H1 (cell line): ENCODE data around the gene LANCL2. TPM values are rescaled to one million over a fixed set of nuclear protein-coding genes. Genes with fewer than 3 reads are reported as not detected.
"Not testable (repeated sequence)": the region's sequence is repeated elsewhere in the genome, so short reads cannot be mapped to it uniquely, and the experiment has no call there.

Source experiments
- CTCF ChIA-PET: fragments of 300-600 bp; sonication (Branson Sonifier 250); formaldehyde crosslinking; loops from one replicate; lab custom pipeline; 2021; ENCODE audit not compliant: partially characterized antibody; lab: Charles Lee
- POLR2A ChIA-PET: fragments of 300-600 bp; sonication (Branson Sonifier 250); formaldehyde crosslinking; loops from one replicate; lab custom pipeline; 2021; ENCODE audit warnings: inconsistent platforms; ENCODE audit not compliant: partially characterized antibody; lab: Charles Lee
- DNase-seq, 2 experiments: peaks; one replicate each; pipeline versions ENCODE4 v3.0.0 to v3.0.0-alpha.2; 2010 to 2022; ENCODE audit warnings: low spot score in 2 of 2, low read depth in 1 of 2, mixed read lengths in 1 of 2
- FAIRE-seq: peaks from 2 replicates; lab custom pipeline; 2011; peaks lifted over from hg19 to GRCh38; lab: Jason Lieb, UNC
- H2AFZ ChIP-seq: 2 replicates; pipeline ENCODE4 v1.8.1; 2012; ENCODE audit warnings: low read length, inconsistent platforms
- H2AK5ac ChIP-seq: 2 replicates; pipeline ENCODE4 v1.6.1; 2013; ENCODE audit warnings: low read depth, low read length
- H2BK120ac ChIP-seq: replicated peaks from 2 replicates; pipeline ENCODE3; 2013; ENCODE audit warnings: low read depth, low read length, inconsistent platforms
- H2BK12ac ChIP-seq: 2 replicates; pipeline ENCODE4 v1.6.1; 2013; ENCODE audit warnings: low read depth, low read length
- H2BK15ac ChIP-seq: 2 replicates; pipeline ENCODE4 v1.6.1; 2013; ENCODE audit warnings: low read length
- H2BK20ac ChIP-seq: 2 replicates; pipeline ENCODE4 v1.6.1; 2013; ENCODE audit warnings: low read length
- H2BK5ac ChIP-seq: 2 replicates; pipeline ENCODE4 v1.6.1; 2013; ENCODE audit warnings: low read depth, low read length
- H3K14ac ChIP-seq: 2 replicates; pipeline ENCODE4 v1.6.1; 2013; ENCODE audit warnings: inconsistent platforms; ENCODE audit not compliant: insufficient read length
- H3K18ac ChIP-seq: 2 replicates; pipeline ENCODE4 v1.6.1; 2013; ENCODE audit warnings: low read length; ENCODE audit errors: extremely low read depth
- H3K23ac ChIP-seq: 2 replicates; pipeline ENCODE4 v1.6.1; 2013; ENCODE audit warnings: inconsistent platforms; ENCODE audit not compliant: insufficient read length
- H3K23me2 ChIP-seq: 2 replicates; pipeline ENCODE4 v1.6.1; 2013; ENCODE audit warnings: low read depth, low read length
- H3K27ac ChIP-seq: 2 replicates; pipeline ENCODE4 v1.6.1; 2011; ENCODE audit warnings: low read depth, low read length, inconsistent platforms
- H3K27me3 ChIP-seq, 4 experiments: replicated peaks in 1 of 4; 1 replicate in 1 of 4; 2 replicates in 3 of 4; pipeline versions ENCODE4 v1.6.1 to v1.8.1; 2011 to 2013; ENCODE audit warnings: low read length in 3 of 4, mild to moderate bottlenecking in 3 of 4, inconsistent platforms in 2 of 4, mixed read lengths in 2 of 4, moderate library complexity in 1 of 4; ENCODE audit not compliant: control insufficient read depth in 3 of 4, insufficient read depth in 3 of 4; ENCODE audit errors: extremely low read depth in 1 of 4
- H3K36me3 ChIP-seq, 4 experiments: 2 replicates each; pipeline versions ENCODE4 v1.6.1 to v1.8.1; 2011 to 2013; ENCODE audit warnings: mild to moderate bottlenecking in 4 of 4, low read length in 3 of 4, moderate library complexity in 2 of 4, control low read depth in 1 of 4, inconsistent platforms in 1 of 4; ENCODE audit not compliant: insufficient read depth in 4 of 4, control insufficient read depth in 2 of 4
- H3K4ac ChIP-seq: replicated peaks from 2 replicates; pipeline ENCODE3; 2013; ENCODE audit warnings: low read length, low read depth, mixed read lengths, inconsistent platforms; ENCODE audit not compliant: insufficient read length
- H3K4me1 ChIP-seq, 4 experiments: replicated peaks in 1 of 4; 1 replicate in 1 of 4; 2 replicates in 3 of 4; pipeline versions ENCODE4 v1.6.1 to v1.8.1; 2011 to 2013; ENCODE audit warnings: low read length in 3 of 4, inconsistent platforms in 2 of 4, mixed read lengths in 1 of 4; ENCODE audit not compliant: insufficient read depth in 4 of 4, control insufficient read depth in 3 of 4
- H3K4me2 ChIP-seq, 2 experiments: 2 replicates each; pipeline versions ENCODE4 v1.6.1 to v1.8.1; 2011 to 2013; ENCODE audit warnings: low read depth in 2 of 2, low read length in 2 of 2, control low read depth in 1 of 2, inconsistent platforms in 1 of 2, mild to moderate bottlenecking in 1 of 2; ENCODE audit not compliant: insufficient read depth in 1 of 2
- H3K4me3 ChIP-seq, 4 experiments: fragments of 200-600, 300-600 bp in 1 of 4; sonication (generic), shearing (Covaris generic), sonication (Bioruptor Twin) in 1 of 4; 2 replicates each; pipeline versions ENCODE4 v1.5.1 to v1.8.1; 2011 to 2016; ENCODE audit warnings: low read length in 4 of 4, low read depth in 3 of 4, control low read depth in 2 of 4, inconsistent platforms in 2 of 4, mild to moderate bottlenecking in 2 of 4, mixed read lengths in 1 of 4, moderate library complexity in 1 of 4; ENCODE audit not compliant: insufficient read depth in 2 of 4; ENCODE audit errors: extremely low read depth in 1 of 4
- H3K56ac ChIP-seq: replicated peaks from 2 replicates; pipeline ENCODE3; 2013; ENCODE audit warnings: low read depth, mild to moderate bottlenecking, mixed read lengths, low read length, inconsistent platforms; ENCODE audit not compliant: insufficient read length
- H3K79me1 ChIP-seq: 2 replicates; pipeline ENCODE4 v1.6.1; 2013; ENCODE audit warnings: low read depth, low read length, control low read depth
- H3K79me2 ChIP-seq, 2 experiments: 2 replicates each; pipeline versions ENCODE4 v1.6.1 to v1.8.1; 2012 to 2013; ENCODE audit warnings: low read length in 2 of 2, mild to moderate bottlenecking in 2 of 2, inconsistent platforms in 1 of 2; ENCODE audit not compliant: insufficient read depth in 2 of 2, control insufficient read depth in 1 of 2
- H3K9ac ChIP-seq, 4 experiments: replicated peaks in 1 of 4; 1 replicate in 1 of 4; 2 replicates in 3 of 4; pipeline versions ENCODE4 v1.6.1 to v1.8.1; 2011 to 2013; ENCODE audit warnings: low read depth in 3 of 4, low read length in 3 of 4, control low read depth in 2 of 4, mild to moderate bottlenecking in 2 of 4, moderate library complexity in 2 of 4, inconsistent platforms in 1 of 4; ENCODE audit errors: extremely low read depth in 1 of 4
- H3K9me3 ChIP-seq, 2 experiments: 2 replicates each; pipeline versions ENCODE4 v1.6.1 to v1.8.1; 2012 to 2013; ENCODE audit warnings: mild to moderate bottlenecking in 2 of 2, moderate library complexity in 2 of 2, control low read depth in 1 of 2, inconsistent platforms in 1 of 2, low read depth in 1 of 2, low read length in 1 of 2, mixed read lengths in 1 of 2; ENCODE audit not compliant: insufficient read depth in 2 of 2
- H4K20me1 ChIP-seq, 2 experiments: replicated peaks in 1 of 2; 2 replicates each; pipeline versions ENCODE3 to v1.8.1; 2011 to 2013; ENCODE audit warnings: inconsistent platforms in 2 of 2, low read length in 2 of 2, mild to moderate bottlenecking in 1 of 2; ENCODE audit not compliant: insufficient read depth in 2 of 2, control insufficient read depth in 1 of 2
- H4K5ac ChIP-seq: 2 replicates; pipeline ENCODE4 v1.6.1; 2013; ENCODE audit warnings: low read length, low read depth, mixed read lengths, inconsistent platforms; ENCODE audit not compliant: insufficient read length
- H4K8ac ChIP-seq: 2 replicates; pipeline ENCODE4 v1.8.0; 2013; ENCODE audit warnings: mild to moderate bottlenecking, moderate library complexity, low read length, inconsistent platforms; ENCODE audit not compliant: insufficient read depth; ENCODE audit errors: extremely low read depth
- H4K91ac ChIP-seq: replicated peaks from 2 replicates; pipeline ENCODE3; 2013; ENCODE audit warnings: low read length, mixed read lengths, inconsistent platforms; ENCODE audit not compliant: insufficient read length
- WGBS, 2 experiments: shearing (Covaris generic) in 1 of 2; methylation state at CpG; one replicate each; pipeline versions ENCODE4 v1.1.6 to v1.1.7; 2013 to 2015; ENCODE audit warnings: low lambda C conversion rate in 2 of 2, mixed read lengths in 2 of 2, inconsistent platforms in 1 of 2, low coverage in 1 of 2, missing lambda C conversion rate in 1 of 2; ENCODE audit not compliant: insufficient replicate concordance in 2 of 2, insufficient coverage in 1 of 2, insufficient read length in 1 of 2; ENCODE audit errors: extremely low coverage in 1 of 2, missing lambda C conversion rate in 1 of 2; 5-methylcytosine and 5-hydroxymethylcytosine counted together
- polyA plus RNA-seq, 7 experiments: library from polyadenylated mRNA; depleted of rRNA in 3 of 7; stranded (reverse) in 5 of 7; unstranded in 2 of 7; fragments of >200 nt in 5 of 7; fragments of 200-250 nt in 2 of 7; gene quantifications; 1 replicate in 5 of 7; 2 replicates in 1 of 7; 4 replicates in 1 of 7; pipeline versions ENCODE4 v1.2.1 to v1.2.3, GENCODE V29; 2011 to 2013; ENCODE audit warnings: missing spikeins in 2 of 7, mixed read lengths in 2 of 7
- total RNA-seq: library from RNA; stranded (reverse); fragmentation: NEBNext Ultra II Directional; extraction: Animal tissue kit (Norgen Biotek cat#: 25700); gene quantifications from 2 replicates; pipeline ENCODE4 v1.2.1, GENCODE V29; 2021

LANCL2 gene
- total and polyA plus RNA-seq, 2 of the 8 experiments (the other 6 are each of a cell fraction or from before 2014, with no cell fraction given): 9.2 to 9.5 TPM

GRCh38 chr7:55402506-55402905 lies 37.4 kb downstream of the LANCL2 start:
- DNase-seq, H3K27me3 ChIP-seq, H3K14ac ChIP-seq, H2AK5ac ChIP-seq, H4K5ac ChIP-seq, H2BK15ac ChIP-seq, H3K23ac ChIP-seq, H3K23me2 ChIP-seq, H3K4me3 ChIP-seq, H3K79me1 ChIP-seq, H2BK120ac ChIP-seq, H4K91ac ChIP-seq, H2BK12ac ChIP-seq, H3K9ac ChIP-seq, H3K56ac ChIP-seq, POLR2A ChIA-PET, CTCF ChIA-PET, H3K4ac ChIP-seq, H3K79me2 ChIP-seq, H4K20me1 ChIP-seq, H2BK5ac ChIP-seq, H3K4me1 ChIP-seq, FAIRE-seq, H3K18ac ChIP-seq, H4K8ac ChIP-seq, H3K4me2 ChIP-seq, H2AFZ ChIP-seq, H2BK20ac ChIP-seq, H3K27ac ChIP-seq: not testable (repeated sequence)
- peaks cover 0 to 23% (median 2%) of the 10 kb centered on the region in 4 experiments; a peak in 5 of 8 replicates for H3K36me3 ChIP-seq
- peaks cover 0 to 10% of the 10 kb centered on the region in 2 experiments; a peak in 3 of 4 replicates for H3K9me3 ChIP-seq
- no CpG with 5 or more reads among the region's 35 CpGs for WGBS, 2 experiments
